HepG2 (cell line): ENCODE results near the gene AFDN. TPM values are rescaled to one million over a fixed set of nuclear protein-coding genes. Genes with fewer than 3 reads are reported as not detected.

Experiments used
- AGO2 ChIP-seq: fragments of 200-400 bp; formaldehyde crosslinking; optimal IDR thresholded peaks from 2 replicates; pipeline ENCODE3; 2017; ENCODE audit warnings: mild to moderate bottlenecking, low read depth, low read length, moderate library complexity
- ATF2 ChIP-seq: sonication (generic); formaldehyde crosslinking; IDR thresholded peaks from 2 replicates; pipeline ENCODE4 v1.4.0; 2020; ENCODE audit warnings: missing genetic modification reagents
- BCL6 ChIP-seq: IDR thresholded peaks from 2 replicates; pipeline ENCODE4 v1.6.1; 2016; ENCODE audit warnings: missing genetic modification reagents, missing compliant biosample characterization
- ELF3 ChIP-seq: IDR thresholded peaks from 2 replicates; pipeline ENCODE4 v1.6.1; 2016; ENCODE audit warnings: missing genetic modification reagents, missing compliant biosample characterization
- ESRRA ChIP-seq: sonication (generic); formaldehyde crosslinking; IDR thresholded peaks from 2 replicates; pipeline ENCODE4 v1.5.1; 2020; ENCODE audit warnings: mild to moderate bottlenecking, low read depth, missing genetic modification reagents
- FOXC1 ChIP-seq: sonication (generic); formaldehyde crosslinking; IDR thresholded peaks from 2 replicates; pipeline ENCODE4 v1.8.0; 2022; ENCODE audit warnings: mild to moderate bottlenecking, missing genetic modification reagents, borderline replicate concordance
- HNRNPH1 ChIP-seq: fragments of 200-400 bp; formaldehyde crosslinking; optimal IDR thresholded peaks from 2 replicates; pipeline ENCODE3; 2017; ENCODE audit warnings: mild to moderate bottlenecking, low read depth, low read length
- ISL2 ChIP-seq: sonication (generic); formaldehyde crosslinking; IDR thresholded peaks from 2 replicates; pipeline ENCODE4 v1.5.0; 2020; ENCODE audit warnings: missing genetic modification reagents
- KLF13 ChIP-seq: sonication (generic); formaldehyde crosslinking; IDR thresholded peaks from 2 replicates; pipeline ENCODE4 v1.4.0; 2020; ENCODE audit warnings: mild to moderate bottlenecking, missing genetic modification reagents
- MLX ChIP-seq: IDR thresholded peaks from 2 replicates; pipeline ENCODE4 v1.6.1; 2016
- PRMT3 ChIP-seq: sonication (generic); formaldehyde crosslinking; IDR thresholded peaks from 2 replicates; pipeline ENCODE4 v1.8.1; 2022; ENCODE audit warnings: low read depth, mild to moderate bottlenecking, moderate library complexity, missing genetic modification reagents, borderline replicate concordance
- RBM39 ChIP-seq: fragments of 200-400 bp; formaldehyde crosslinking; IDR thresholded peaks from one replicate; pipeline ENCODE4 v1.6.1; 2018; ENCODE audit warnings: antibody characterized with exemption, mild to moderate bottlenecking, low read depth, low read length; ENCODE audit not compliant: poor library complexity, severe bottlenecking
- RXRB ChIP-seq: IDR thresholded peaks from 2 replicates; pipeline ENCODE4 v1.6.1; 2016; ENCODE audit warnings: borderline replicate concordance, missing genetic modification reagents, missing compliant biosample characterization
- SP1 ChIP-seq, 2 experiments: fragments of 450-650 bp in 1 of 2; sonication (generic) in 1 of 2; formaldehyde crosslinking in 1 of 2; IDR thresholded peaks; 2 replicates each; pipeline versions ENCODE4 v1.4.0 to v1.6.1; 2016 to 2020; ENCODE audit warnings: missing genetic modification reagents in 1 of 2
- TBX2 ChIP-seq: sonication (generic); formaldehyde crosslinking; IDR thresholded peaks from 2 replicates; pipeline ENCODE4 v1.5.0; 2020; ENCODE audit warnings: missing genetic modification reagents, mild to moderate bottlenecking, borderline replicate concordance
- ZFAT ChIP-seq: sonication (generic); formaldehyde crosslinking; conservative IDR thresholded peaks from 2 replicates; pipeline ENCODE4 v1.8.1; 2023; ENCODE audit warnings: missing genetic modification reagents, inconsistent platforms
- ZNF136 ChIP-seq: sonication (generic); formaldehyde crosslinking; IDR thresholded peaks from 2 replicates; pipeline ENCODE4 v1.8.1; 2022; ENCODE audit warnings: low read depth, mild to moderate bottlenecking, moderate library complexity, missing genetic modification reagents
- ZNF230 ChIP-seq: sonication (generic); formaldehyde crosslinking; IDR thresholded peaks from 2 replicates; pipeline ENCODE4 v1.4.0; 2020; ENCODE audit warnings: mild to moderate bottlenecking, missing genetic modification reagents
- ZNF292 ChIP-seq: sonication (generic); formaldehyde crosslinking; IDR thresholded peaks from 2 replicates; pipeline ENCODE4 v1.8.1; 2022; ENCODE audit warnings: mild to moderate bottlenecking, low read depth, missing genetic modification reagents, borderline replicate concordance
- ZNF3 ChIP-seq: IDR thresholded peaks from 2 replicates; pipeline ENCODE4 v1.7.0; 2017; ENCODE audit warnings: inconsistent platforms
- ZNF646 ChIP-seq: sonication (generic); formaldehyde crosslinking; IDR thresholded peaks from 2 replicates; pipeline ENCODE4 v1.9.0; 2021; ENCODE audit warnings: mild to moderate bottlenecking, missing genetic modification reagents
- polyA plus RNA-seq, 8 experiments: library from polyadenylated mRNA; depleted of rRNA in 3 of 8; stranded (reverse) in 7 of 8; unstranded in 1 of 8; fragments of >200 nt; fragmentation: Illumina TruSeq in 4 of 8; extraction: Trizol in 4 of 8; gene quantifications; 2 replicates each; pipeline versions ENCODE4 v1.2.1 to v1.2.3, GENCODE V29; 2011 to 2016; ENCODE audit warnings: low read depth in 4 of 8, missing spikeins in 1 of 8, mixed read lengths in 1 of 8; ENCODE audit not compliant: insufficient read depth in 1 of 8
- total RNA-seq, 5 experiments: library from RNA; depleted of rRNA; stranded (reverse); fragments of >200 nt; fragmentation: Illumina TruSeq; extraction: Trizol; gene quantifications; 2 replicates each; pipeline ENCODE4 v1.2.3, GENCODE V29; 2016; ENCODE audit warnings: low read depth in 1 of 5

Gene AFDN
- total and polyA plus RNA-seq, 2 of the 13 experiments (the other 11 are each of a cell fraction or from before 2014, with no cell fraction given) = 136 to 151 TPM

GRCh38 chr6:167826230-167826895 is 348 bp upstream of the AFDN start (continued):
- TF ChIP-seq ATF2 (CRISPR knock-in tag) = 0 out of 2 replicates have a peak, but pooled peaks have one; percentile 23
- TF ChIP-seq ZNF3 (CRISPR knock-in tag) = no peak
- TF ChIP-seq ESRRA (CRISPR knock-in tag) = 0 out of 2 replicates have a peak, but pooled peaks have one; percentile 17
- TF ChIP-seq HNRNPH1 = peak; percentile 37
- TF ChIP-seq ZFAT (CRISPR knock-in tag) = no peak
- TF ChIP-seq ZNF136 (CRISPR knock-in tag) = peak; percentile 70; the same call in 1 of the 2 replicates
- no peak for TF ChIP-seq RBM39
- TF ChIP-seq SP1 (IDR thresholded peaks at IDR 0.05) = no peak
- peak; percentile 63 for TF ChIP-seq SP1 (CRISPR knock-in tag; IDR thresholded peaks at IDR 0.05)
- TF ChIP-seq ZNF292 = no peak
- no peak for TF ChIP-seq KLF13 (CRISPR knock-in tag)
- TF ChIP-seq AGO2 = peak; percentile 96
- TF ChIP-seq TBX2 (CRISPR knock-in tag) = peak; percentile 48; the same call in 1 of the 2 replicates
- peak; percentile 43; the same call in 1 of the 2 replicates for TF ChIP-seq PRMT3 (CRISPR knock-in tag)
- TF ChIP-seq FOXC1 = peak; percentile 27; the same call in 1 of the 2 replicates
- TF ChIP-seq ZNF230 (CRISPR knock-in tag) = peak; percentile 96; the same call in 1 of the 2 replicates
- TF ChIP-seq ELF3 (CRISPR knock-in tag) = 0 out of 2 replicates have a peak, but pooled peaks have one; percentile 18
- peak; percentile 34; the same call in 1 of the 2 replicates for TF ChIP-seq ISL2
- 0 out of 2 replicates have a peak, but pooled peaks have one; percentile 11 for TF ChIP-seq RXRB (CRISPR knock-in tag)
- peak; percentile 45 for TF ChIP-seq BCL6 (CRISPR knock-in tag)
- no peak for TF ChIP-seq ZNF646
- no peak for TF ChIP-seq MLX (CRISPR knock-in tag)
